Measurements from ENCODE around the gene HMCN2.

Gene HMCN2

DNA sequence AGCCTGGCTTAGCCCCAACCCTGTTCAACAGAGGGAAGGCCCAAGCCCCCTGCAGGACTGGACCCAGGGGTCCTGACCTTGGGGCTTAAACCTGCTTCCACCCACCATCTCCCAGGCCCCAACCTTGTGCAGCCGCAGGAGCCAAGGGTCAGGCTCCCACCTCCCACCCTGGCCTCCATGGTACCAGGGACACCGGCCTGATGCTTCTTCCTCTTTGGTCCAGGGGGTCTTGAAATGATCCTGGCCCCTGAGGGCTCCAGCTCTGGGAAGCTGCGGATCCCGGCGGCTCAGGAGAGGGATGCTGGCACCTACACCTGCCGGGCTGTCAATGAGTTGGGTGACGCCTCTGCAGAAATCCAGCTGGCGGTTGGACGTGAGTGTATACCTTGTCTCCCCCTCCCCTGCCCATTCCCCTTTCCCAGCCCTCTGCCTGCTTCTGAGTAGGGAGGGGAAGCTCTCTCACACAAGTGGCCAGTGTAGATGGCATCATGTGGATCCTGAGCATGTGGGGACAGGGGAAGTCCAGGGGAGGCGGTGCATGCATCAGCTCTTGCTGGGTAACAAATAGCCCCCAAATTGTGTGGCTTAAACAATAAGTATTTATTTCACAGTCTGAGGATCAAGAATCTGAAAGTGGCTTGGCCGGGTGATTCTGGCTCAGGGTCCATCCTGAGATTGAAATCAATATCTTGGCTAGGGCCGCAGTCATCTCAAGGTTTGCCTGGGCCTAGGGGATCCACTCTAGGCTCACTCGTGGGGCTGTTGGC is 44.3 kb downstream of the HMCN2 start:
- DNase-seq, result no peak

DNA sequence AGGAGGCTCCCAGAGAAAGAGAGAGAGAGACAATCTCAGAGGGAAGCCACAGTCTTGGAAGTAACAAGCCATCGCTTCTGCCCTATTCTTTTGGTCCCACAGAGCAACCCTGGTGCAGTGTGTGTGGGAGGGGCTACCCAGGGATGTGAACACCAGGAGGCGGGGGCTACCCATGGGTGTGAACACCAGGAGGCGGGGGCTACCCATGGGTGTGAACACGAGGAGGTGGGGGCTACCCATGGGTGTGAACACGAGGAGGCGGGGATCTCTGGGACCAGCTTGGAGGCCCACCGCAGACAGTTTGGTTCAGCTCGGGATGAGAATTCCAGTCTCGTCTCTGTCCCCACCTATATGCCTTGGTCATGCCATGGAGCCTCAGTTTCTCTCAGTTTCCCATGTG is 44.9 kb downstream of the HMCN2 start:
- DNase-seq, result no peak

DNA sequence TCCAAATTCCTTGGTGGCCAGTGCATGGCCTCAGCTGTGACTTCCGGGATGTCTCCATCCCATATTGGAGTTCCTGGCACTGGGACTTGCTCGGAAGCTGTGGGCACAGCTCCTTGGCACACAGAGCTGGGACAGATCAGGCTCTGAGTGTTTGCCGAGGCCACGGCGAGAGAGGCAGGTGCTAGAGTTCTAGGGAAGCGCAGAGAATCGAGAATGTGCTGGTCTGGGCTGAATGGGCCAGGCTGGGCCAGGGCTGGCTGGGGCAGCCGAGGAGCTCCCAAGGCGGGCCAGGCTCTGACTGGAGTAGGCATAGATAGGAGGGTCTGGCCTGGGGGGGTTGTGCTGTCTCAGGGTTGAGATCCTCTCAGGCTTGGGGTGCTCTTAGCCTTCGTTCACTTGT is 45.4 kb downstream of the HMCN2 start:
- no peak for DNase-seq

DNA sequence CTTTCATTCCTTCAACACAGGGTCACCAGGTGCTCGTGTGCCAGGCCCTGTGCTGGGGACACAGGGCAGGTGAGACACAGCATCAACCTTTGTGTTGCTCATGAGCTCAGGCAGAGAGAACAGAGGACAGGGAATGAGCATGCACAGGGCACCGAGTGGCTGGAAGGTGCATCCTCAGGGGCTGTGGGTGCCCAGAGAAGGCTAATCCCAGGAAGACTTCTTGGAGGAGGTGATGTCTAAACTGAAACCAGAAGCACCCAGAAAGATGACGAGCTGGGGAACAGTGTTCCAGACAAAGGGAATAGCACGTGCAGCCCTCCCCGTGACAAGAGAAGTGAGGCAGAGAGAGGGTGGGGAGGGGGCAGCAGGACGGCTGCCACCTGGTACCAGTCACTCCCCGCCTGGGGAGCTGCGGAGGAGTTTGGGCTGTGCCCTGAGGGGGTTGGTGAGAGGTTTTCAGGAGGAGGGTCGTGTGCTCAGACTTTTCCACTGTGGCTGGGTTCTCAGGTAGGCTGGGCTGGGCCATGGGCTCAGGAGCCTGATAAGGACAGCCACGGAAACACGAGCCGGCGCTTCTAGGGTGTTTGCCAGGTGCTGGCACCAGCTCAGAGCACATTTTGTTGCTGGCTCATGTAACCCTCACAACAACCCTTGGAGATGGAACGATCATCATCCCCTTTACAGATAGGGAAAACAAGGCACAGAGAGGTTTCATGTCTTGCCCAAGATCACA is 46.0 kb downstream of the HMCN2 start:
- DNase-seq, result no peak

DNA sequence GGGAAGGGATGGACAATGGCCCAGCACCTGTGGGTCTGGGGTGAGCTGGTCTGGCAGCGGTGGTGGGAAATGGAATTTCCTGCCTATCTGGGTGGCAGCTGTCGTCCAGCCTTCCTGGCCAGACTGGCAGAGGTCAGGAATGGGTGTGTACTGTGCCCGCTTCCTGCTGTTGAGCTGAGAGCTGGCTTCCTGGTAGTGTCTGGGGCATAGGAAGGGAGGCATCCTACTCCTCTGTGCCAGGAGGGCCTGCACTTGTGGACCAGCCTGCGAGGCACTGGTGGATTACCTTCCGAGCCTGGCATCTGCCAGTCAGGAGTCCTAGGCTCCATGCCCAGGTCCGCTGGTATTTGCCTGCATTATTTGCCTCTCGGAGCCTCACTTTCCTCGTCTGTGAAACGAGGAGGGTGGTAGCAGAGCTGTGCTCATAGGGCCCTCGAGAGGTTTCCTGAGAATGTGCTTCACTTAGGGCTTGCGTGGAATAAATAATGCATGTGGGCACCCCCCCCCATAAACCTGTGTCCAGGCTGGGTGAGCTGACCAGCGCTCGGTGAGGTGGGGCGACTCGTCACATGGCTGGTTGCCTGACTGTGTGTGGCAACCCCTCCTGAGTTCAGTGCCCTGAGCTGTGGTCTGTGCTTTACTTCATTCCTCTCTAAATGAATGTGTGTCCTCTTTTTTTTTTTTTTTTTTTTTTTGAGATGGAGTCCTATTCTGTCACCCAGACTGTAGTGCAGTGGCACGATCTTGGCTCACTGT is 47.7 kb downstream of the HMCN2 start:
- no peak for DNase-seq

DNA sequence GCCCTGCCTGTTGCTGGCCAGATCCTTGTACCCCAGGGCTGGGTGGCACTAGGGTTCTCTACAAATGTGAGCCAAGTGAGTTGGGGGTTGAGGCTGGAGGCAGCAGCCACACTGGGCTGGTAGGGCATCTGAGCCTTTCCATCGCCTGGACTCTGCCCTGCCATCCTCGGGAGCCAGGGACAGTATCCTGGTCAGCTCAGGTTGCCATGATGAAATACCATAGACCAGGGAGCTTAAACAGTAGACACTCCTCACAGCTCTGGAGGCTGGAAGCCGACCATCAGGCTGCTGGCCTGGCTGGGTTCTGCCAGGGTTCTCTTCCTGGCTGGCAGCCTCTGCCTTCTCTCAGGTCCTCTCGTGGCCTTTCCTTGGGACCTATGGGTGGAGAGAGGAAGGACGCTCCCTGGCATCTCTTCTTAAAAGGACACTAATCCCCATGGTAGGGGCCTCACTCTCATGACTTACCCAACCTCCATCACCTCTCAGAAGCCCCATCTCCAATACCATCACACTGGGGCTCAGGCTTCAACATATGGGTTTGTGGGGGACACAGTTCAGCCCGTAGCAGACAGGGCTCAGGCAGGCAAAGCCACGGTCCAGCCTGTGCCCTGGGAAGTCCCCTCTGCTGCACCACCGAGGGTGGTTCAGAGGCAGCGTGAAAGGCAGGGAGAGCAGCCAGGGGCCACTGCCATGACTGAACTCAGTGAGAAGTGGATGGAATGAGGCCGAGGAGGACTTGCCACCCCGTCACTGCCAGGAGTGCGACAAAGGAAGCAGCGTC is 50.1 kb downstream of the HMCN2 start:
- DNase-seq, result no peak

DNA sequence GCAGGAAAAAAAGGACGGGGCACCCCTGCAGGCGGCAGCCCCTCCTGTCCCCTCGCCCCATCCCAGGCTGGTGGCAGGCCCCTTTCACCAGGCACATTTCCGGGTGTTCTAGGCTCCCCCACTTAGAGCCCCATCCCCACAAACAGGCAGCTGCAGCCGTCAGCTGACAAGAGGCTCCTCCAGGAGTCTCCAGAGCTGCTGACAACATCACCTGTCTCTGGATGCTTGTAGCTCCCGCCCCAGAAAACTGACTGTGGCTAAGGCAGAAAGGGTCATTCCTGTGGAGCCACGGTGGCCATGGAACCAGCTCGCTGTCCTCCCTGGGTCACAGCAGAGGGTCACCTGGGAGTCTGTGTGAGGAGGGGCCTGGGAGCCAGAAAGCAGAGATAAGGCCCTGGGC is 50.9 kb downstream of the HMCN2 start:
- no peak for DNase-seq

DNA sequence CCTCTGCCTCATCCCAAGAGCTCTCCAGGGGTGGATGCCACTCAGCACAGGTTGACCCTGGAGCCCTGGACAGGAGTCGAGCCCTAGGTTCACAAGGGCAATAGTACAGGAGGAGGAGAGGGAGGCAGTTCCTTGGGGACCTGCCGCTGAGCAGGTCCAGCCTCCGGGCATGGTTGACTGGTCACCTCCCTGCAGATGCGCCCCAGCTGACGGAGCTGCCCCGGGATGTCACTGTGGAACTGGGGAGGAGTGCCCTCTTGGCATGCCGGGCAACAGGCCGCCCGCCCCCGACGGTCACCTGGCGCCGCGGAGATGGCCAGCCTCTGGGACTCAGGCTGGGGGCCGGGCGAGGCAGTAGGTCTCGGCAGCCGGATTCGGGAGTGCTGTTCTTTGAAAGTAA is 53.7 kb downstream of the HMCN2 start:
- DNase-seq, result no peak

DNA sequence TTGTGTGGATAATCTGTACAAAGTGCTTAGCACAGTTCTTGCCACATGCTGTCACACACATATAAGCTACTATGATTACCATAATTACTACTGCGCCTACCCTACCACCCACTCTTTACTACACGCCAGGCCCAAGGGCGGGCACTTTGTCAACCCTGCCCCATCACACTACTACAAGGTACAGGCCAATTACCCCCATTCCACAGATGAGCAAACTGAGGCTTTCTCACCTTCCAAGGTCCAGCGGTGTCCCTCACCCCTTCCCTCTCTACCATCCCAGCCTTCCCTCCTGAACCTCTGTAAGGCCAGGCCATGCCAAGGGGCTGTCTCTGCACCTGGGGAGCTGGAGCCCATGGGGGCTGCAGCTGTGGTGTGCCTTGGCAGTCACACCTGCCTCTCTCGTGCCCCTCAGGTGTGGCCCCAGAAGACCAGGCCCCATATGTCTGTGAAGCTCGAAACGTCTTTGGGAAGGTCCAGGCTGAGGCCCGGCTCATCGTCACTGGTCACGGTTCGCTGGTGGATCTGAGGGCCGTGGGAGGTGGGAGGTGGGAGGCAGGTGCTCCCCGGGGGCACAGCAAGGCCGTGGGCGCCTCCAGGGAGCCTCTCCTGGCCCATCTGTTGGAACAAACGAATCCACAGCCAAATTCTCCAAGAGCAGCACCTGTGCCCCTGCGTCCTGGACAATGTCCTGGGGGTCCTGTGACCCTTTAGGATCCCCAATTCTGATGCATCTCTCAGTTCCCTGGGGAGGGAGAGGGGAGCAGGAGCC is 54.6 kb downstream of the HMCN2 start:
- DNase-seq, result no peak

DNA sequence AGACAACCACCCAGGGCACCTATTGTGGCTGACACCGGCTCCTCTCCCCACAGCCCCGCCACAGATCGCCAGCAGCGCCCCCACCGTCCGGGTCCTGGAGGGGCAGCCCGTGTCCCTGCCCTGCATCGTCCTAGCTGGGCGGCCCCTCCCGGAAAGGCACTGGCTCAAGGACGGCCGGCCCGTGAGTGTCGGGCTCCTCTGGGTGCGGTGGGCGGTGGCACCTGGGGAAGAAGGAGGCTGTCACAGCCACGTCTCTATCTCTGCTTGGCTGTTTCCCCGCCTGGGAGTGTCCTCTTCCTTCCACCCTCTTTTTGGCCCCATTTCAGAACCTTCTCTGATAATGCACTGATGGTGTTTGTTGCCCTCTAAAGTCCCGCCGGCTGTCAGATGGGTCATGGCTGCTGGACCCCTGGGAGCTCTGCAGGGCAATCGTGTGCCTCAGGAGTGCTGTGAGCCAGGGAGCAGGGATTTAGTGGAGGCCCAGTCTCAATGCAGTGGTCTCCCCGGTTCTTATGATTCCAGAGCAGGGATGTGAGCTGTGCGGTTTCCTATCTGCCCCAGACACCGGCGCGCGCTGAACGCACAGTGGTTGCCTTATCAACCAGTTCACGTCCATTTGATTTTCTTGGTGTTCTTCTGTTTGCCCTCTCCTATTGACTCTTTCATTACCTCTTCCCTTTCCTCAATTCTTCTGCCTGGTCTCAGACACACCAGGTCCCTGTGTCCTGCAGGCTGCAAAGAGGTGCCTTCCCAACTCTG is 55.3 kb downstream of the HMCN2 start:
- no peak for DNase-seq

DNA sequence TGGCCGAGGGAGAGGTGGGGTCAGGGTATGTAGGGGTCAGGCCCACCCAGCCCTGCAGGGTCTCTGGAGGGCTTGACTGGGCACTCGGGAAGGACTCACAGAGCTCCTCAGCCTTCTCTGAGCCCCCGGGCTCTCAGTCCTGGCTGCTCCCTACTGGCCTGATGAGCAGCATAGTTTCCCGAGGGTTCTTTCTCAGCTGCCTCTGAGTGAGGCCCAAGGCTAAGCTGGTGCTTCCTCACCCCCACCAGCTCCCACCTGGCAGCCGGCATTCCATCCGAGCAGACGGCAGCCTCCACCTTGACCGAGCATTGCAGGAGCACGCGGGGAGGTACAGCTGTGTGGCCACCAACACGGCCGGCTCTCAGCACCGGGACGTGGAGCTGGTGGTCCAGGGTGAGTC is 56.0 kb downstream of the HMCN2 start:
- DNase-seq, result no peak

DNA sequence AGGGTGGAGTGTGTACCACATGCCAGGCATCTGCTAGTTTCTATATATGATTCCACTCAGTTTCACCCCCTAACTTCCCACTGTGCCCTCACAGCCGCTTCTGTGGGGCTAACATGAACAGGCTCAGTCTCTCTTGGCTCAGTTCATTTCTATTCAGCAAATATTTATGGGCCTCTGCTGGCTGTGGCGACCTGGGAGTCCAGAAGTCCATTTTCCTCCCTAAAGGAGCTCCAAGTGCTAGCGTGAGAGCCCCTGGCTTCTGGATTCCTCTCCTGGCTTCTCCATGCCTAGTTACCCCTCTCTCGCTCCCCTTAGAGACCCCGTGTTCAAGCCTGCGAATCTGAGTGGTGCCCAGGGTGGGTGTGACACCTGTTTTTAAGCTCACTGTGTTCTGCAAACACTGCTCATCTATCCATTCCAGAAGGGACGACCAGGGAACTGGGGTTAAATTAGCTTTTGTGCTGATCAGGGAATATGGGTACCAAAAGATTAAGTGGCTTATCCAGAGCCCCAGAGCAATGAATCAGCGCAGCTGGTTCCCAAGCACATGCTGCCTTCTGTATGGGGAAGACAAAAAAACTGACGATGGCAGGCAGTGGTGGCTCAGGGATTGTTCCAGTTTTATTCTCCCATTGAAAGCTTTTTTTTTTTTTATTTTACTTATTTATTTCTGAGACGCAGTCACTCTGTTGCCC is 57.6 kb downstream of the HMCN2 start:
- no peak for DNase-seq

DNA sequence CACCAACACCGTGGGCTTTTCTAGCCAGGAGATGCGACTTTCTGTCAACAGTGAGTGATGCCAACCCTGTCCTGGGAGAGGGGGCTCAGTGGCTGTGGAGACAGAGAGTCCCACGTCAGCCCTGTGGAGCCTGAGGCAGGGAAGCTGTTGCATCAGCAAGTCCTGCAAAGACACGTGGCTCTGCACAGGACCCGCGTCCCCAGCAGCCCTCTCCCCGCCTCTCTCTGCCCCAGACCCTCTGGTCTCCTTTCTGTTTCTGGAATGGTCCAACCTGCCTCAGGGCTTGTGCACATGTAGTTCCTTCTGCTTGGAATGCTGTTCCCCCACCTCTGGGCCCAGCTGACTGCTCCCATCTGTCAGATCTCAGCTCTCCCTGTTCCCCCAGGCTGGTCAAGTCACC is 60.4 kb downstream of the HMCN2 start:
- no peak for DNase-seq

DNA sequence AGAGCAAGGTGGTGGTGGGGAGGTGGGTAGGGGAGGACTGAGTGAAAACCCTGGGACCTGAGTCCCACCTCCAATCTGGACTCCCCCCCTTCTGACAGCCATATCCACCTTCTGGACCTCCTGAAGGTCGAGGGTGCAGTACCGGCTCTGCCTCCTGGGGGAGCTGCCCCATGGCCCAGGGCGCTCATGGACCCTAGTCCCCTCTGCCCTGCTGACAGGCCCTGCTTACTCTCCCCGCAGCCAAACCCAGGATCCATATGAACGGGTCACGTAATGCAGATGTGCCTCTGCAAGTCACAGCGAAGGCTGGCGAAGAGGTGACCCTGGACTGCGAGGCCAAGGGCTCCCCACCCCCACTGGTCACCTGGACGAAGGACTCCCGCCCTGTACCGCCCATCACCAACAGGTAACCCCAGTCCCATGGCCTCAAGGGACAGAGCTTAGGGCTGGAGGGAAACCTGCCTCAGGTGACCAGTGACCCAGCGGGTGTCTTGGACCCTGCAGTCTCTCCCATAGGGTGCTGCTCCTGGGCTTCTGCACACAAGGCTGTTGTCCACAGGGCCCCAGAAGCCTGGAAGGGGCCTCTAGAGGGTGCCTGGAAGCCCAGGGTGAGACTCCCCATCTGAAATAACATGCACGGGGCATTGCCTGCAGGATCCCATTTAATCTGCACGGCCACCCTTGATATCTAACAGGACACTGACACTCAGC is 61.7 kb downstream of the HMCN2 start:
- no peak for DNase-seq

DNA sequence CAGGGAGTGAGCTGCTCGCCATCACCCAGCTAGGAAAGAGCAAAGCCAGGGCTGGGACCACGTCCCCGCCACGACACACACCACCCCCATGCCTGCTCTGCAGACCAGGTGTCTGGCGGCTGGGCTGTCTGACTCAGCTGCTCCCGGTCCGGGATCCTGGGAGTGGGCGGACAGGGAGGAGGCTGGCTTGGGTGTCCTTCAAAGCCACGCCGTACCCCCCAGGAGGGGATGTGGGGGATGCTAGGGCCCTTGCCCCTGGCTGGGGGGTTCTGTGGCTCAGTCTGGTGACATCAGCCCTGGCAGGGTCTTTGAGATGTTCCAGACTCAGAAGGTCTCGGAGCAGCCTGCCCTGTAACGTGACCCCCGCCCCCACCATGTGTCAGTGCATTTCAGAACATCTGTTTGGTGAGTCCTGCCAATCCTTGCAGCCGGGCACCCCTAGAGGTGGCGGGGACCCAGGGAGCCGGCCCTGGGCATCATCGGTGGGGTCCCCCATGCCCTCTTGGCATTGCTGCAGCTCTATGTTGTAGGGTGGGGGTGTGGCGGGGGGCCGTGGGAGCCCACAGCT is 62.3 kb downstream of the HMCN2 start:
- DNase-seq, result no peak

DNA sequence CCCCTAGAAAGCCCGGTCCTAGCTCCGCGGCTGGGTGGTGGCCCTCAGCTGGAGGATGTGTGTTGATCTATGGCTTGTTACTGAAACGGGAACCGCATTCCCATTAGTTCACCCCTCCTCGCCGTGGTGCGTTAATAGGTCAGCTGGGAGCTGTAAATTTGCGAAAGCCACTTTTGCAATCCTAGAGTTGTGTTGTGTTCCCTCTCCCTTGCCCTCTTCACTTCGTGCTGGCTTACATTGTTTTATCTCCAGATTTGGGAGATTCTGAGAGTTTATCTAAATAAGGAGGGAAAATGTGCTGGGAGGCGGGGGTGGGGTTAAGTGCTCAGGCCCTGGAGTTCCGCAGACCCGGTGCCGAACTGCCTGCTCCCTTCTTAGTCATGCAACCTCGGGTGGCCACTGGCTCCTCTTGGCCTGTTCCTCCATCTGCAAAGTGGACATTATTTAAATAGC is 62.8 kb downstream of the HMCN2 start:
- no peak for DNase-seq

DNA sequence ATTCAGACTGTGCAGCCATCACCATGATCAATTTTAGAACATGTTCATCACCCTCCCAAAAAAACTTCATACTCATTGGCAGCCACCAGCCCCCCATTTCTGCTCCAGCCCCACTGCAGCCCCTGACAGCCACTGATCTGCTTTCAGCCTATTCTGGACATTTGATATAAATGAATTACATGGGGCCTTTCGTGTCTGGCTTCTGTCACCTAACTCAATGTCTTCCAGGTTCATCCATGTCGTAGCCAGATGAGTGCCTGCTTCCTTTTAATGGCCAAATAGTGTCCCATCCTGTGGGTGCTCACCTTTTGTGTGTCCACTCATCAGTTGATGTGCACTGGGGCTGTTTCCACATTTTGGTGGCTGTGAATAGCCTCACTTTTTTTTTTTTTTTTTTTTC is 63.5 kb downstream of the HMCN2 start:
- no peak for DNase-seq

DNA sequence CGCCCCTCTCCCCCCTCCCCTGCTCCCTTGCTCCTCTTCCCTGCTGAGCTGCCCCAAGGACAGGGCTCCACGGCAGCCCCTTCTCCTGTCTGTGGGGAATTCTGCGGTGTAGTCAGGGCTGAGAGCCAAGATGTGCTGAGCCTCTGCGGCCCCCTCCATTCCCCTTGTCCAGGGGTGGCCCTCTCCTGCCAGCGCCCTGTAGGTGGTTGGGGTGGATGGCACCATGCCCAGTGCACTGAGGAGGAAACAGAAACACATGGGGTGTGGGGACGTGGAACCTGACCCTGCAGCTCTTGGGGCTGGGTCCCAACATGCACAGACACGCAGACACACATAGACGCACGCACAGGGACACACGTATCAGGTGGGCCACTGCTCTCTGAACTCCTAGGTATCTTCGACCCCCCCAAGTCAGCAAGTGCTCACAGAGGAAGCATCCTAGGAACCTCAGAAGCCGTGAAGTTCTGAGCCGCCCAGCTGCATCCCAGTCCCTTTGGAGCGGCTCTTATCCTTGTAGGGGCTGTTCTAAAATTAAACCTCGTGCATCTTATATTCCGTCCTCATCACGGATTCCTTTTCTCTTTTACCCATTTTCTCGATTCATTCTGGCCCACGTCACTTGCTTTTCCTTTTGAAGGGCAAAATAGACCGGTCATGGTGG is 64.8 kb downstream of the HMCN2 start:
- no peak for DNase-seq

DNA sequence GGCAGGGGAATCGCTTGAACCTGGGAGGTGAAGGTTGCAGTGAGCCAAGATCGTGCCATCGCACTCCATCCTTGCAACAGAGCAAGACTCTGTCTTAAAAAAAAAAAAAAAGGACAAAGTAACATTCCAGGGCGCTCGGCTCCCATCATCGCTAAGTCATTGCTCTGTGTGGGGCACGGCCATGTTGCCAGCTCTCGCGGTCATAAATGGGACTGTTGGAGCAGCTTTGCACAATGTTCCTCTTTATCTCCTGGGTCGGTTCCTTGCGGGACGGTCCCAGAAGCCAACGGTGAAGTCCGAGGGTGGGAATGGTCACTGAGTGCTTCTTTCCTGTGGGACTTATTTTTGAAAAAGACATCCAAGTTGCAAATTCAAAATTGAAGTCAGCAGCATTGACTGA is 65.5 kb downstream of the HMCN2 start:
- no peak for DNase-seq
